ENCODE results near the gene B9D2. TPM values are rescaled to one million over a fixed set of nuclear protein-coding genes. Genes with fewer than 3 reads are reported as not detected.
A peak's percentile ranks its signal among the peaks of the same experiment; 100 is the strongest.

The B9D2 gene
- total RNA-seq, 1 experiment from 2014 or later: 4.4 TPM

DNA sequence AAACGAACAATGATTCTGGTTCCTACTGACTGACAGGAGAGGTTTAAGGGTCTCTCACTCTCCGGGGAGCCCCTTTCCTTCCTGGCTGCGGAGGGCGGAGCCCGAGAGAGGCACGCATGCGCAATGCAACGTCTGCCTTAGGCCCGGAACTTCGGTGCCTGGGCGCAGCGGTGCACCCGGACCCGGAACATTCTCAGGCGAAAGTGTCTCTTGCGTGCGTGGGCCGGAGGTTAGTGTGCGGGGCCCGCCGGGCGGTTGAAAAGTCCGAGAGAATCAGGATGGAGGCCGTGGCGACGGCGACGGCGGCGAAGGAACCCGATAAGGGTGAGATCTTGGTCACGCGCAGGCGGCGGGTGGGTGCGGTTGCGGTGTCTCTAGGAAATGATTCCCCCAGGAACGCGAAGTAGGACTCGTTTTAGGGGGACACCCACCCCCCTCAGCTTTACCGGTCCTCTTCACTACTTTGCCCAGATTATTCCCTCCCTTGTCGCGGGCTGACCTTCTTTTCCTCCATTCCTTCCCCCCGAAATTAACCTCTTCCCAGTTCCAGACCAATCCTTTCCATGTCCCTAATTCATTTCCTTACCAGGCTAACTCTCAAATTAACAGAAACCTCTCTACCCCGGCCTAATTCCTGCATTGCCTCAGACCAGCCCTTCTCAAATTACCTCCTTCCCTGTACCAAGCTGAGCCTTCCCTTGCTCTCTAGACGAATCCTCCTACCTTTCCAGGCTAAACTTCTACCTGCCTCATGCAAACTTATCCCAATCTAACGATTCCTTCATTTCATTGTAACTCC is 53.7 kb downstream of the B9D2 start, which contains the start of gene CCDC97:
Gene CCDC97, plus strand, starts transcription at position 140 of the 799 bp plus-strand sequence. Its CDS starts 139 bp downstream, at position 279.
- intact Hi-C loops (cut with micrococcal nuclease): loop anchor here (2.0 kb wide), 1 partner anchor 45 kb away; the partner anchor contains the start of gene HNRNPUL1
- TSS peak; percentile 63 for BruUV-seq (replicated peaks)
- Histone ChIP-seq H2AFZ (ENCODE audit: low read length) (peak within 1 kb of the TSS; percentile 85), H3K27ac (ENCODE audit: low read length) (peak within 1 kb of the TSS; percentile 86), H3K9me3 (ENCODE audit: low read length) (no peaks in the 10 kb centered on the region), H3K9me2 (replicated peaks; ENCODE audit: low read length) (no peaks in the 10 kb centered on the region), H3K27me3 (ENCODE audit: low read length) (no peaks in the 10 kb centered on the region), H3K4me3 (ENCODE audit: low read length) (peak within 1 kb of the TSS; percentile 76), H4K20me1 (ENCODE audit: low read length) (no peaks in the 10 kb centered on the region), H3K9ac (ENCODE audit: low read length) (peak within 1 kb of the TSS; percentile 94), H3K79me2 (ENCODE audit: low read length) (peaks cover 31% of the 10 kb centered on the region), H3F3A (ENCODE audit: low read length, unreplicated experiment) (no peaks in the 10 kb centered on the region), H3K4me2 (ENCODE audit: low read length) (peak within 1 kb of the TSS; percentile 96), H3K4me1 (ENCODE audit: insufficient read depth, low read length) (peaks cover 10% of the 10 kb centered on the region; the same call in 1 of the 2 replicates), H3K36me3 (ENCODE audit: low read depth, low read length) (peaks cover 6% of the 10 kb centered on the region; the same call in 1 of the 2 replicates)
- DNase-seq (peak; percentile 78), ATAC-seq (peak; percentile 59)
- POLR2A ChIA-PET (ENCODE audit: unreplicated experiment): no interaction called here
- CTCF ChIA-PET: interaction anchor here (0.6 to 1.8 kb wide), 2 partner anchors 43 to 98 kb away, joined by 5 to 6 read pairs; no protein-coding TSS in a partner anchor
- TF ChIP-seq EZH2 (IDR thresholded peaks at IDR 0.05; ENCODE audit: low read length, unreplicated experiment): no peak
- no peak for TF ChIP-seq EZH2phosphoT487 (IDR thresholded peaks at IDR 0.05; ENCODE audit: borderline replicate concordance, low read length)
- TF ChIP-seq, protein P1, sequence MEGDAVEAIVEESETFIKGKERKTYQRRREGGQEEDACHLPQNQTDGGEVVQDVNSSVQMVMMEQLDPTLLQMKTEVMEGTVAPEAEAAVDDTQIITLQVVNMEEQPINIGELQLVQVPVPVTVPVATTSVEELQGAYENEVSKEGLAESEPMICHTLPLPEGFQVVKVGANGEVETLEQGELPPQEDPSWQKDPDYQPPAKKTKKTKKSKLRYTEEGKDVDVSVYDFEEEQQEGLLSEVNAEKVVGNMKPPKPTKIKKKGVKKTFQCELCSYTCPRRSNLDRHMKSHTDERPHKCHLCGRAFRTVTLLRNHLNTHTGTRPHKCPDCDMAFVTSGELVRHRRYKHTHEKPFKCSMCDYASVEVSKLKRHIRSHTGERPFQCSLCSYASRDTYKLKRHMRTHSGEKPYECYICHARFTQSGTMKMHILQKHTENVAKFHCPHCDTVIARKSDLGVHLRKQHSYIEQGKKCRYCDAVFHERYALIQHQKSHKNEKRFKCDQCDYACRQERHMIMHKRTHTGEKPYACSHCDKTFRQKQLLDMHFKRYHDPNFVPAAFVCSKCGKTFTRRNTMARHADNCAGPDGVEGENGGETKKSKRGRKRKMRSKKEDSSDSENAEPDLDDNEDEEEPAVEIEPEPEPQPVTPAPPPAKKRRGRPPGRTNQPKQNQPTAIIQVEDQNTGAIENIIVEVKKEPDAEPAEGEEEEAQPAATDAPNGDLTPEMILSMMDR (conservative IDR thresholded peaks at IDR 0.05; ENCODE audit: low read depth, low read length): no peak

DNA sequence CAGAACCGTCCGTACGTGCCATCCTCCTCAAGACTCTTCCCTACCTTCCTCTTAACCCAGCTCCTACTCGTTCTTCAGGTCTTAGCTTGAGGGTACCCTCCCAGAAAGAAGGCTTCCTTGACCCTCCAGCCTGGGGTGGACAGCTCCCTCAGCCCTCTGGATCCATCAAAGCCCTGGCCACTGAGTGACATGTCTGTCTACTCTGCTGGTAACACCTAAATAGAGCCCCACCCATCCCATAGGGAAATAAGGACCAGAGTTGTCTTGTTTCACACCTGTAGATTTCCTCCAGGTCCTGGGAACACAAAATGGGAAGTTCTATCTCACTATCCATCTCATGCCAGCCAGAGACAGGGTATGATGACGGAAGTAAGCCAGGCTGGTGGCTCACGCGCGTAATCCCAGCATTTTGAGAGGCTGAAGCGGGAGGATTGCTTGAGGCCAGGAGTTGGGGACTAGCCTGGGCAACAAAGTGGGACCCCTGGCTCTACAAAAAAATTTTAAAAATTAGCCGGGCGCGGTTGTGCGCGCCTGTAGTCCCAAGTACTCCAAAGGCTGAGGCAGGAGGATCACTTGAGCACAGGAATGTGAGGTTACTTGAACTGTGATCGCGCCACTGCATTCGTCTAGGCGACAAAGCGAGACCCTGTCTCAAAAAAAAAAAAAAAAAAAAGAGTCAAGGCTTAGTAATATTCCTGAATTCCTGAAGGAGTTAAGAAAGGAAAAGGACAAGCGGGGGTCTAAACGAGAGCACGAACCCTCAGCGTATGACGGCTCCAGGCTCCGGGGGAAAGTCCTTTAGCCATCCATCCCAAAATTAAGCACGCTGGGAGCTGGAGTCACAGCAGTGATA is 54.5 kb downstream of the B9D2 start:
- Histone ChIP-seq H4K20me1 (ENCODE audit: low read length) (no peaks in the 10 kb centered on the region), H3K27ac (ENCODE audit: low read length) (peak overlapping the region; percentile 86), H3K4me3 (ENCODE audit: low read length) (peak overlapping the region; percentile 76), H3K79me2 (ENCODE audit: low read length) (peaks cover 31% of the 10 kb centered on the region), H3K27me3 (ENCODE audit: low read length) (no peaks in the 10 kb centered on the region), H3K4me2 (ENCODE audit: low read length) (peak overlapping the region; percentile 96), H3K9me2 (replicated peaks; ENCODE audit: low read length) (no peaks in the 10 kb centered on the region), H3K9me3 (ENCODE audit: low read length) (no peaks in the 10 kb centered on the region), H3K4me1 (ENCODE audit: insufficient read depth, low read length) (peaks cover 10% of the 10 kb centered on the region; the same call in 1 of the 2 replicates), H3K9ac (ENCODE audit: low read length) (peak overlapping the region; percentile 94), H2AFZ (ENCODE audit: low read length) (peak overlapping the region; percentile 85), H3K36me3 (ENCODE audit: low read depth, low read length) (peaks cover 14% of the 10 kb centered on the region; the same call in 1 of the 2 replicates), H3F3A (ENCODE audit: low read length, unreplicated experiment) (no peaks in the 10 kb centered on the region)
- POLR2A ChIA-PET (ENCODE audit: unreplicated experiment): no interaction called here
- TF ChIP-seq EZH2phosphoT487 (IDR thresholded peaks at IDR 0.05; ENCODE audit: borderline replicate concordance, low read length) (no peak), EZH2 (IDR thresholded peaks at IDR 0.05; ENCODE audit: low read length, unreplicated experiment) (no peak)
- TF ChIP-seq, protein P1 (conservative IDR thresholded peaks at IDR 0.05; ENCODE audit: low read depth, low read length): no peak
- BruUV-seq (replicated peaks): TSS peak; percentile 66
- peak; percentile 12 for DNase-seq
- intact Hi-C loops (cut with micrococcal nuclease): loop anchor here (2.0 kb wide), 2 partner anchors 45 to 105 kb away; partner anchors contain the start of gene HNRNPUL1
- CTCF ChIA-PET: interaction anchor here (1.8 kb wide), 1 partner anchor 43 kb away, joined by 6 read pairs; no protein-coding TSS in a partner anchor
- ATAC-seq: peak; percentile 13

All from PC-3 (cell line).